Mesothelial cell of epicardium (in vitro differentiated cells): ENCODE results near the gene TLL2. TPM values are rescaled to one million over a fixed set of nuclear protein-coding genes. Genes with fewer than 3 reads are reported as not detected.
A peak's percentile ranks its signal among the peaks of the same experiment; 100 is the strongest.

Source experiments
- DNase-seq, 2 experiments: peaks; one replicate each; pipeline ENCODE4 v3.0.0; 2021; ENCODE audit warnings: low spot score in 2 of 2; ENCODE audit not compliant: unreplicated experiment in 2 of 2
- H3K27ac Mint-ChIP-seq: 2 replicates; pipeline ENCODE4 v1.8.0; 2021; ENCODE audit warnings: mixed read lengths
- H3K27me3 Mint-ChIP-seq: 2 replicates; pipeline ENCODE4 v1.8.0; 2021; ENCODE audit warnings: low read depth, mixed read lengths
- H3K36me3 Mint-ChIP-seq: 2 replicates; pipeline ENCODE4 v1.8.0; 2021; ENCODE audit warnings: mixed read lengths
- H3K4me1 Mint-ChIP-seq: 2 replicates; pipeline ENCODE4 v1.8.0; 2021; ENCODE audit warnings: mixed read lengths
- H3K4me3 Mint-ChIP-seq: 2 replicates; pipeline ENCODE4 v1.8.0; 2021; ENCODE audit warnings: mild to moderate bottlenecking, moderate library complexity, mixed read lengths
- H3K9me3 Mint-ChIP-seq: 2 replicates; pipeline ENCODE4 v1.8.0; 2021; ENCODE audit warnings: mixed read lengths
- total RNA-seq: library from RNA; stranded (reverse); gene quantifications from 3 replicates; pipeline ENCODE4 v1.2.1, GENCODE V29; 2021
- TF ChIP-seq, protein P1 (sequence below): fragments of 200-600 bp; sonication (generic); IDR thresholded peaks from one replicate; pipeline ENCODE4 v1.5.0; 2021; ENCODE audit warnings: antibody characterized with exemption; ENCODE audit not compliant: unreplicated experiment

Gene TLL2
- total RNA-seq, 1 donor from 2014 or later, result 1.4 TPM

GRCh38 chr10:96473866-96474265 lies 39.9 kb downstream of the TLL2 start:
- TF ChIP-seq, protein P1, sequence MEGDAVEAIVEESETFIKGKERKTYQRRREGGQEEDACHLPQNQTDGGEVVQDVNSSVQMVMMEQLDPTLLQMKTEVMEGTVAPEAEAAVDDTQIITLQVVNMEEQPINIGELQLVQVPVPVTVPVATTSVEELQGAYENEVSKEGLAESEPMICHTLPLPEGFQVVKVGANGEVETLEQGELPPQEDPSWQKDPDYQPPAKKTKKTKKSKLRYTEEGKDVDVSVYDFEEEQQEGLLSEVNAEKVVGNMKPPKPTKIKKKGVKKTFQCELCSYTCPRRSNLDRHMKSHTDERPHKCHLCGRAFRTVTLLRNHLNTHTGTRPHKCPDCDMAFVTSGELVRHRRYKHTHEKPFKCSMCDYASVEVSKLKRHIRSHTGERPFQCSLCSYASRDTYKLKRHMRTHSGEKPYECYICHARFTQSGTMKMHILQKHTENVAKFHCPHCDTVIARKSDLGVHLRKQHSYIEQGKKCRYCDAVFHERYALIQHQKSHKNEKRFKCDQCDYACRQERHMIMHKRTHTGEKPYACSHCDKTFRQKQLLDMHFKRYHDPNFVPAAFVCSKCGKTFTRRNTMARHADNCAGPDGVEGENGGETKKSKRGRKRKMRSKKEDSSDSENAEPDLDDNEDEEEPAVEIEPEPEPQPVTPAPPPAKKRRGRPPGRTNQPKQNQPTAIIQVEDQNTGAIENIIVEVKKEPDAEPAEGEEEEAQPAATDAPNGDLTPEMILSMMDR, result no peak
- no peak overlapping the region for H3K27ac Mint-ChIP-seq
- DNase-seq, result no peak
- H3K4me3 Mint-ChIP-seq, result no peak overlapping the region
- H3K36me3 Mint-ChIP-seq, result no peaks in the 10 kb centered on the region
- H3K27me3 Mint-ChIP-seq, result peaks cover 55% of the 10 kb centered on the region
- peaks cover 4% of the 10 kb centered on the region for H3K9me3 Mint-ChIP-seq
- peaks cover 9% of the 10 kb centered on the region for H3K4me1 Mint-ChIP-seq

GRCh38 chr10:96470116-96470743 lies 43.5 kb downstream of the TLL2 start:
- H3K4me3 Mint-ChIP-seq, result no peak overlapping the region
- TF ChIP-seq, protein P1, result no peak
- DNase-seq, result no peak
- H3K9me3 Mint-ChIP-seq, result peaks cover 4% of the 10 kb centered on the region
- no peak overlapping the region for H3K27ac Mint-ChIP-seq
- H3K4me1 Mint-ChIP-seq, result peaks cover 18% of the 10 kb centered on the region
- H3K27me3 Mint-ChIP-seq, result peaks cover 66% of the 10 kb centered on the region
- no peaks in the 10 kb centered on the region for H3K36me3 Mint-ChIP-seq

- no peak overlapping the region for H3K4me3 Mint-ChIP-seq
- H3K9me3 Mint-ChIP-seq, result no peaks in the 10 kb centered on the region
- peaks cover 59% of the 10 kb centered on the region for H3K27me3 Mint-ChIP-seq
- no peak for DNase-seq
- TF ChIP-seq, protein P1, result no peak
- no peaks in the 10 kb centered on the region for H3K36me3 Mint-ChIP-seq
- peaks cover 18% of the 10 kb centered on the region for H3K4me1 Mint-ChIP-seq
- peak overlapping the region; percentile 28 for H3K27ac Mint-ChIP-seq
These were observed 44.9 kb downstream of the TLL2 start for GRCh38 chr10:96468845-96469244.

DNA sequence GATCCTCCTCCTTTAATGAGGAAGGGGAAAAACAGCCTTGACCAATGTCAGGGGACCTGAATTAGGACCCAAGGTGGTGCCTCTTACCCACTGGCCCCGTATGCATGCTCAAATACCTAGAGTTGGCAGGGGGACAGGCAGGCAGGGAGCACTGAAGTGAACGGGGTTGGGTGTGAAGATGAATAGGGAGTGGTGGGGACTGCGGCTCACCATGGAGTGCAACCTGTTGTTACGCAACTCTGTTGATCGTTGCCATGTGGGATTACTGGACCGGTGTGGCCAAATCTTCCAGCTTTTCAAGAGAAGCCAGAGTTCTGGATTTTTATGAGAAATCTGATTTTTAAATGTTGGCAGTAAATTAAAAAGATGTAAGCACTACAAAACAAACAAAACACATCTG lies 48.1 kb downstream of the TLL2 start:
- Mint-ChIP-seq H3K4me1 (peaks cover 18% of the 10 kb centered on the region), H3K27ac (no peak overlapping the region), H3K9me3 (peaks cover 7% of the 10 kb centered on the region), H3K4me3 (no peak overlapping the region), H3K36me3 (no peaks in the 10 kb centered on the region), H3K27me3 (peaks cover 53% of the 10 kb centered on the region)
- DNase-seq, result no peak
- TF ChIP-seq, protein P1, result no peak

GRCh38 chr10:96463562-96463961 lies 50.2 kb downstream of the TLL2 start:
- Mint-ChIP-seq H3K4me1 (peaks cover 7% of the 10 kb centered on the region), H3K4me3 (no peak overlapping the region), H3K27ac (no peak overlapping the region), H3K27me3 (peaks cover 49% of the 10 kb centered on the region), H3K36me3 (no peaks in the 10 kb centered on the region), H3K9me3 (peaks cover 11% of the 10 kb centered on the region)
- no peak for DNase-seq
- TF ChIP-seq, protein P1, result no peak
